HCT116 (cell line): Measurements from ENCODE around the gene BRSK1. TPM values are rescaled to one million over a fixed set of nuclear protein-coding genes. Genes with fewer than 3 reads are reported as not detected.

Experiments
- ATAC-seq: fragments of 200-7000 bp; cut with Tn5 transposase; 2 replicates; pipeline ENCODE4 v1.9.1; 2020; ENCODE audit warnings: mild to moderate bottlenecking, moderate library complexity
- BruUV-seq: library from RNA; stranded (reverse); fragments of 400-500 nt; replicated peaks from 2 replicates; lab custom pipeline; 2021; lab: Mats Ljungman, UMichigan
- CTCF ChIA-PET: fragments of 300-600 bp; sonication (Branson Sonifier 250); formaldehyde crosslinking; loops from one replicate; lab custom pipeline; 2021; ENCODE audit warnings: antibody characterized with exemption; lab: Charles Lee
- POLR2A ChIA-PET: fragments of 300-600, 350-600 bp; sonication (Branson Sonifier 250); formaldehyde crosslinking; loops from one replicate; lab custom pipeline; 2021; ENCODE audit warnings: antibody characterized with exemption; lab: Charles Lee
- RAD21 ChIA-PET, 2 experiments: fragments of 300-600 bp; sonication (Branson Sonifier 250); formaldehyde crosslinking; loops; one replicate each; lab custom pipeline; 2023; ENCODE audit warnings: low total read pairs in 2 of 2; ENCODE audit not compliant: uncharacterized antibody in 2 of 2, unreplicated experiment in 2 of 2, low non-redundant PET in 1 of 2; lab: Charles Lee
- DNase-seq: peaks from one replicate; pipeline ENCODE4 v3.0.0-alpha.2; 2010; ENCODE audit warnings: low read depth, low spot score
- H2AFZ ChIP-seq: fragments of 200-600 bp; shearing (Covaris generic), sonication (generic); 2 replicates; pipeline ENCODE4 v1.6.1; 2017; ENCODE audit warnings: low read depth, mixed run types, mixed read lengths, antibody characterized with exemption, low read length; ENCODE audit not compliant: poor library complexity, severe bottlenecking
- H3K27ac ChIP-seq: 2 replicates; pipeline ENCODE4 v1.5.1; 2012; ENCODE audit warnings: low read depth, low read length
- H3K27me3 ChIP-seq: fragments of 200-600 bp; sonication (generic); 2 replicates; pipeline ENCODE4 v1.6.1; 2016; ENCODE audit warnings: mixed run types, low read length, mixed read lengths; ENCODE audit not compliant: insufficient read depth
- H3K36me3 ChIP-seq, 2 experiments: fragments of 200-500 bp in 1 of 2; fragments of 200-600 bp in 1 of 2; sonication (Bioruptor generic) in 1 of 2; sonication (generic) in 1 of 2; 2 replicates each; pipeline versions ENCODE4 v1.5.1 to v1.6.1; 2014 to 2016; ENCODE audit warnings: low read length in 2 of 2, inconsistent platforms in 1 of 2, mixed read lengths in 1 of 2, mixed run types in 1 of 2; ENCODE audit not compliant: insufficient read depth in 2 of 2, control insufficient read depth in 1 of 2
- H3K4me1 ChIP-seq, 2 experiments: fragments of 200-600 bp in 1 of 2; sonication (generic) in 1 of 2; 2 replicates each; pipeline versions ENCODE4 v1.5.1 to v1.6.1; 2012 to 2017; ENCODE audit warnings: low read length in 2 of 2, inconsistent platforms in 1 of 2, mild to moderate bottlenecking in 1 of 2, mixed read lengths in 1 of 2, mixed run types in 1 of 2, moderate library complexity in 1 of 2; ENCODE audit not compliant: insufficient read depth in 2 of 2, control insufficient read depth in 1 of 2
- H3K4me2 ChIP-seq: fragments of 200-600 bp; sonication (generic); 2 replicates; pipeline ENCODE4 v1.6.1; 2017; ENCODE audit warnings: mixed run types, low read length, mixed read lengths
- H3K4me3 ChIP-seq, 2 experiments: fragments of 200-600 bp in 1 of 2; sonication (generic) in 1 of 2; replicated peaks in 1 of 2; 2 replicates each; pipeline ENCODE4 v1.5.1; 2011 to 2016; ENCODE audit warnings: low read length in 2 of 2, control low read depth in 1 of 2, low read depth in 1 of 2, mild to moderate bottlenecking in 1 of 2, mixed read lengths in 1 of 2, mixed run types in 1 of 2
- H3K79me2 ChIP-seq: fragments of 200-600 bp; sonication (generic); 2 replicates; pipeline ENCODE4 v1.6.1; 2017; ENCODE audit warnings: mild to moderate bottlenecking, mixed run types, low read length, moderate library complexity, mixed read lengths; ENCODE audit not compliant: insufficient read depth
- H3K9ac ChIP-seq: fragments of 200-600 bp; sonication (generic); 2 replicates; pipeline ENCODE4 v1.6.1; 2016; ENCODE audit warnings: low read length, mixed read lengths
- H3K9me2 ChIP-seq: fragments of 200-600 bp; sonication (generic), shearing (Covaris generic); 2 replicates; pipeline ENCODE4 v1.6.1; 2017; ENCODE audit warnings: mixed run types, mild to moderate bottlenecking, moderate library complexity; ENCODE audit not compliant: insufficient read depth
- H3K9me3 ChIP-seq, 2 experiments: fragments of 200-500 bp in 1 of 2; fragments of 200-600 bp in 1 of 2; sonication (Bioruptor generic) in 1 of 2; sonication (generic) in 1 of 2; 2 replicates each; pipeline ENCODE4 v1.6.1; 2014 to 2017; ENCODE audit warnings: low read length in 2 of 2, mixed read lengths in 2 of 2, inconsistent platforms in 1 of 2, low read depth in 1 of 2, mild to moderate bottlenecking in 1 of 2, mixed run types in 1 of 2, moderate library complexity in 1 of 2; ENCODE audit not compliant: control insufficient read depth in 1 of 2, insufficient read depth in 1 of 2
- H4K20me1 ChIP-seq: fragments of 200-600 bp; sonication (generic), shearing (Covaris generic); 2 replicates; pipeline ENCODE4 v1.6.1; 2017; ENCODE audit warnings: mixed run types, mild to moderate bottlenecking, moderate library complexity; ENCODE audit not compliant: insufficient read depth
- CBX3 ChIP-seq: IDR thresholded peaks from 2 replicates; pipeline ENCODE4 v1.6.1; 2012; ENCODE audit warnings: low read depth
- CEBPB ChIP-seq: IDR thresholded peaks from 2 replicates; pipeline ENCODE4 v1.6.1; 2012; ENCODE audit warnings: low read depth
- EGR1 ChIP-seq: IDR thresholded peaks from 2 replicates; pipeline ENCODE4 v1.6.1; 2012; ENCODE audit warnings: low read depth
- ELF1 ChIP-seq: IDR thresholded peaks from 2 replicates; pipeline ENCODE4 v1.6.1; 2012; ENCODE audit warnings: low read depth, borderline replicate concordance
- EZH2 ChIP-seq: fragments of 200-600 bp; sonication (generic); IDR thresholded peaks from 2 replicates; pipeline ENCODE4 v1.6.1; 2017; ENCODE audit warnings: antibody characterized with exemption, mixed run types
- EZH2phosphoT487 ChIP-seq: fragments of 200-600 bp; IDR thresholded peaks from 2 replicates; pipeline ENCODE4 v1.6.1; 2018; ENCODE audit warnings: antibody characterized with exemption, borderline replicate concordance
- FOSL1 ChIP-seq: IDR thresholded peaks from 2 replicates; pipeline ENCODE4 v1.6.1; 2012; ENCODE audit warnings: low read depth
- JUND ChIP-seq: IDR thresholded peaks from 2 replicates; pipeline ENCODE4 v1.6.1; 2012
- POLR2A ChIP-seq: IDR thresholded peaks from 2 replicates; pipeline ENCODE4 v1.7.0; 2011; ENCODE audit warnings: borderline replicate concordance; ENCODE audit not compliant: insufficient read depth, insufficient read length; ENCODE audit errors: extremely low read depth
- POLR2AphosphoS5 ChIP-seq: IDR thresholded peaks from 2 replicates; pipeline ENCODE4 v1.6.1; 2011; ENCODE audit warnings: mild to moderate bottlenecking, low read depth, low read length, moderate library complexity
- RAD21 ChIP-seq: IDR thresholded peaks from 2 replicates; pipeline ENCODE4 v1.6.1; 2012; ENCODE audit warnings: low read depth, mild to moderate bottlenecking
- SIN3A ChIP-seq: IDR thresholded peaks from 2 replicates; pipeline ENCODE4 v1.6.1; 2012; ENCODE audit warnings: low read depth
- SP1 ChIP-seq: IDR thresholded peaks from 2 replicates; pipeline ENCODE4 v1.6.1; 2012; ENCODE audit warnings: low read depth
- SRF ChIP-seq: IDR thresholded peaks from 2 replicates; pipeline ENCODE4 v1.6.1; 2012; ENCODE audit warnings: low read depth
- TCF7L2 ChIP-seq: IDR thresholded peaks from 2 replicates; pipeline ENCODE4 v1.7.0; 2011; ENCODE audit warnings: borderline replicate concordance, inconsistent platforms; ENCODE audit not compliant: insufficient read depth, insufficient read length; ENCODE audit errors: extremely low read depth
- ZFX ChIP-seq: fragments of 450-650 bp; IDR thresholded peaks from 2 replicates; pipeline ENCODE4 v1.6.1; 2017
- ZNF274 ChIP-seq: fragments of 200-500 bp; sonication (Bioruptor generic); IDR thresholded peaks from 2 replicates; pipeline ENCODE4 v1.6.1; 2014; ENCODE audit warnings: mild to moderate bottlenecking, low read depth, low read length, inconsistent platforms
- intact Hi-C: fragments of 100-400 bp; cut with micrococcal nuclease; formaldehyde crosslinking; loops from 2 replicates; pipeline ENCODE4 v1.10.0; 2022
- total RNA-seq: library from RNA; stranded (reverse); gene quantifications from one replicate; pipeline ENCODE4 v1.2.1, GENCODE V29; 2021; ENCODE audit not compliant: unreplicated experiment
- TF ChIP-seq, protein P1 (sequence below): IDR thresholded peaks from 2 replicates; pipeline ENCODE4 v1.6.1; 2012; ENCODE audit warnings: low read depth
- TF ChIP-seq, protein P2 (sequence below), 3 experiments: fragments of 200-600 bp in 1 of 3; sonication (generic) in 1 of 3; IDR thresholded peaks in 2 of 3; conservative IDR thresholded peaks in 1 of 3; 2 replicates each; pipeline ENCODE4 v1.5.1; 2012 to 2017; ENCODE audit warnings: low read depth in 2 of 3, low read length in 2 of 3, antibody characterized with exemption in 1 of 3, borderline replicate concordance in 1 of 3, control low read depth in 1 of 3, mild to moderate bottlenecking in 1 of 3, mixed read lengths in 1 of 3, mixed run types in 1 of 3, moderate library complexity in 1 of 3; ENCODE audit not compliant: insufficient read depth in 1 of 3
- TF ChIP-seq, protein P3 (sequence below): IDR thresholded peaks from 2 replicates; pipeline ENCODE4 v1.6.1; 2012

Gene BRSK1
- total RNA-seq, 1 experiment from 2014 or later = 33.3 TPM

DNA sequence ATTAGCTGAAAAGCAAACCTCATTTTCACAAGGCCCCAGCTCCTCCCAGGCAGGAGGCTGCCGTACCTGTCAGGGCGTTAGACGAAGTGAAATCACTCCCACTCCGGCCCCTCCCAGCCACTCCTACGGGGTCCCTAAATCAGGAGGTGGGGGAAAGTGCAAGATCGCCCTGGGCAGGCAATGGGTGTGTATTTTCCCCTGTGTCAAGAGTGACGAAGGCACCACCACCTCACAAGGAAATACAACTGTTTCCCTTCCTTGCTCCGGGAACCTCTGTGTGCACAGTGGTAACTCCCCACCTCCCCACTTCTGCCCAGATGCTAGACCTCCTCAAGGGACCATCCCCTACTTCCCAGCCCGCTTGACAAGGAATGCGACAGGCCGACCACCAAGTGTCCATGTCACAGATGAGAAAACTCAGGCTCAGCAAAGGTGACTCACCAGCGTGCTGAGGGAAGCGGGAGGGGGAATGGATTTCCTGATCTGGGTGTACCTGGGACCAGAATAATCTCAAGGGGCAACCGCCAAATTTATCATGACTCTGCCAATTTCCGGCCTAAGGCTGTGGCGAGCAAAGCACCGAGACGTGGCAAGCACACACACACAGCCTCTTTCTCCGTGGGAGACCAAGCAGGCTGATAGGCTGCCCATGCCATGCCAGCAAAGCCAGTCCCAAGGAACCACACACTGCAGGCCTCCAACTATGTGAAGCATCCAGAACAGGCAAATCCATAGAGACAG lies 32.3 kb upstream of the BRSK1 start:
- no peak overlapping the region for H3K9ac ChIP-seq
- H3K4me3 ChIP-seq = no peak overlapping the region
- no peak for ATAC-seq
- H3K79me2 ChIP-seq = peaks cover 99% of the 10 kb centered on the region
- peaks cover 0 to 12% of the 10 kb centered on the region in 2 experiments; a peak in 2 of 4 replicates for H3K4me1 ChIP-seq
- POLR2A ChIA-PET = no interaction called here
- peaks cover 4 to 9% of the 10 kb centered on the region in 2 experiments; a peak in 2 of 4 replicates for H3K36me3 ChIP-seq
- no peaks in the 10 kb centered on the region for H4K20me1 ChIP-seq
- H3K9me3 ChIP-seq = no peaks in the 10 kb centered on the region
- no peak overlapping the region for H2AFZ ChIP-seq
- BruUV-seq = no TSS peak
- TF ChIP-seq EZH2 (no peak), POLR2AphosphoS5 (no peak), SP1 (no peak), JUND (no peak), SRF (no peak), CEBPB (no peak), TCF7L2 (no peak), POLR2A (no peak), EZH2phosphoT487 (no peak), ZFX (no peak), RAD21 (no peak), FOSL1 (no peak), SIN3A (no peak), ZNF274 (no peak), ELF1 (no peak), CBX3 (no peak), EGR1 (no peak)
- TF ChIP-seq, protein P1, sequence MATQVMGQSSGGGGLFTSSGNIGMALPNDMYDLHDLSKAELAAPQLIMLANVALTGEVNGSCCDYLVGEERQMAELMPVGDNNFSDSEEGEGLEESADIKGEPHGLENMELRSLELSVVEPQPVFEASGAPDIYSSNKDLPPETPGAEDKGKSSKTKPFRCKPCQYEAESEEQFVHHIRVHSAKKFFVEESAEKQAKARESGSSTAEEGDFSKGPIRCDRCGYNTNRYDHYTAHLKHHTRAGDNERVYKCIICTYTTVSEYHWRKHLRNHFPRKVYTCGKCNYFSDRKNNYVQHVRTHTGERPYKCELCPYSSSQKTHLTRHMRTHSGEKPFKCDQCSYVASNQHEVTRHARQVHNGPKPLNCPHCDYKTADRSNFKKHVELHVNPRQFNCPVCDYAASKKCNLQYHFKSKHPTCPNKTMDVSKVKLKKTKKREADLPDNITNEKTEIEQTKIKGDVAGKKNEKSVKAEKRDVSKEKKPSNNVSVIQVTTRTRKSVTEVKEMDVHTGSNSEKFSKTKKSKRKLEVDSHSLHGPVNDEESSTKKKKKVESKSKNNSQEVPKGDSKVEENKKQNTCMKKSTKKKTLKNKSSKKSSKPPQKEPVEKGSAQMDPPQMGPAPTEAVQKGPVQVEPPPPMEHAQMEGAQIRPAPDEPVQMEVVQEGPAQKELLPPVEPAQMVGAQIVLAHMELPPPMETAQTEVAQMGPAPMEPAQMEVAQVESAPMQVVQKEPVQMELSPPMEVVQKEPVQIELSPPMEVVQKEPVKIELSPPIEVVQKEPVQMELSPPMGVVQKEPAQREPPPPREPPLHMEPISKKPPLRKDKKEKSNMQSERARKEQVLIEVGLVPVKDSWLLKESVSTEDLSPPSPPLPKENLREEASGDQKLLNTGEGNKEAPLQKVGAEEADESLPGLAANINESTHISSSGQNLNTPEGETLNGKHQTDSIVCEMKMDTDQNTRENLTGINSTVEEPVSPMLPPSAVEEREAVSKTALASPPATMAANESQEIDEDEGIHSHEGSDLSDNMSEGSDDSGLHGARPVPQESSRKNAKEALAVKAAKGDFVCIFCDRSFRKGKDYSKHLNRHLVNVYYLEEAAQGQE = no peak
- TF ChIP-seq, protein P2, sequence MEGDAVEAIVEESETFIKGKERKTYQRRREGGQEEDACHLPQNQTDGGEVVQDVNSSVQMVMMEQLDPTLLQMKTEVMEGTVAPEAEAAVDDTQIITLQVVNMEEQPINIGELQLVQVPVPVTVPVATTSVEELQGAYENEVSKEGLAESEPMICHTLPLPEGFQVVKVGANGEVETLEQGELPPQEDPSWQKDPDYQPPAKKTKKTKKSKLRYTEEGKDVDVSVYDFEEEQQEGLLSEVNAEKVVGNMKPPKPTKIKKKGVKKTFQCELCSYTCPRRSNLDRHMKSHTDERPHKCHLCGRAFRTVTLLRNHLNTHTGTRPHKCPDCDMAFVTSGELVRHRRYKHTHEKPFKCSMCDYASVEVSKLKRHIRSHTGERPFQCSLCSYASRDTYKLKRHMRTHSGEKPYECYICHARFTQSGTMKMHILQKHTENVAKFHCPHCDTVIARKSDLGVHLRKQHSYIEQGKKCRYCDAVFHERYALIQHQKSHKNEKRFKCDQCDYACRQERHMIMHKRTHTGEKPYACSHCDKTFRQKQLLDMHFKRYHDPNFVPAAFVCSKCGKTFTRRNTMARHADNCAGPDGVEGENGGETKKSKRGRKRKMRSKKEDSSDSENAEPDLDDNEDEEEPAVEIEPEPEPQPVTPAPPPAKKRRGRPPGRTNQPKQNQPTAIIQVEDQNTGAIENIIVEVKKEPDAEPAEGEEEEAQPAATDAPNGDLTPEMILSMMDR (IDR thresholded peaks at IDR 0.05 in 2 of 3, conservative IDR thresholded peaks at IDR 0.05 in 1 of 3; ENCODE audit: borderline replicate concordance in 1 of 3, insufficient read depth in 1 of 3, low read depth in 2 of 3, low read length in 2 of 3) = no peak
- TF ChIP-seq, protein P3, sequence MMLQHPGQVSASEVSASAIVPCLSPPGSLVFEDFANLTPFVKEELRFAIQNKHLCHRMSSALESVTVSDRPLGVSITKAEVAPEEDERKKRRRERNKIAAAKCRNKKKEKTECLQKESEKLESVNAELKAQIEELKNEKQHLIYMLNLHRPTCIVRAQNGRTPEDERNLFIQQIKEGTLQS = no peak
- CTCF ChIA-PET = no interaction called here
- intact Hi-C loops = no loop called here
- H3K9me2 ChIP-seq = no peaks in the 10 kb centered on the region
- DNase-seq = no peak
- RAD21 ChIA-PET = no interaction called here
- no peak overlapping the region for H3K27ac ChIP-seq
- no peaks in the 10 kb centered on the region for H3K27me3 ChIP-seq
- H3K4me2 ChIP-seq = no peak overlapping the region
